SK-N-SH treated with all-trans-retinoic acid at 6 μM for 48 hours (cell line): ENCODE measurements around the gene SMAD3.

Experiments
- ATAC-seq: fragments of 200-7000 bp; cut with Tn5 transposase; 3 replicates; pipeline ENCODE4 v1.9.1; 2020; ENCODE audit warnings: mild to moderate bottlenecking, moderate library complexity
- ARNTL ChIP-seq: fragments of 450-650 bp; formaldehyde crosslinking; IDR thresholded peaks from 2 replicates; pipeline ENCODE4 v1.5.0; 2020; ENCODE audit warnings: low read depth, mild to moderate bottlenecking, moderate library complexity, borderline replicate concordance
- BACH2 ChIP-seq: fragments of 250-450 bp; sonication (Bioruptor Pico); IDR thresholded peaks from 2 replicates; pipeline ENCODE4 v1.9.0; 2021; ENCODE audit warnings: mild to moderate bottlenecking, borderline replicate concordance
- CREB5 ChIP-seq: fragments of 250-450 bp; sonication (Bioruptor Pico); IDR thresholded peaks from 2 replicates; pipeline ENCODE4 v1.5.1; 2020; ENCODE audit warnings: low read depth, mild to moderate bottlenecking, moderate library complexity
- CSDC2 ChIP-seq: fragments of 250-450 bp; sonication (Bioruptor Pico); IDR thresholded peaks from 2 replicates; pipeline ENCODE4 v1.5.0; 2020; ENCODE audit warnings: mild to moderate bottlenecking, moderate library complexity
- CSRNP3 ChIP-seq: fragments of 250-450 bp; sonication (Bioruptor Pico); IDR thresholded peaks from 2 replicates; pipeline ENCODE4 v1.5.1; 2021; ENCODE audit warnings: mild to moderate bottlenecking, moderate library complexity
- ESRRG ChIP-seq: fragments of 250-450 bp; sonication (Bioruptor Pico); IDR thresholded peaks from 2 replicates; pipeline ENCODE4 v1.6.1; 2021; ENCODE audit warnings: mild to moderate bottlenecking
- GLIS3 ChIP-seq: fragments of 250-450 bp; sonication (Bioruptor Pico); IDR thresholded peaks from 2 replicates; pipeline ENCODE4 v1.5.0; 2020; ENCODE audit warnings: mild to moderate bottlenecking, moderate library complexity
- ISL1 ChIP-seq: fragments of 250-450 bp; sonication (Bioruptor Pico); IDR thresholded peaks from 2 replicates; pipeline ENCODE4 v2.1.2; 2022; ENCODE audit warnings: mild to moderate bottlenecking, moderate library complexity
- OSR1 ChIP-seq: fragments of 250-450 bp; sonication (Bioruptor Pico); IDR thresholded peaks from 2 replicates; pipeline ENCODE4 v1.8.0; 2022; ENCODE audit warnings: moderate library complexity, mild to moderate bottlenecking, inconsistent platforms
- PATZ1 ChIP-seq: fragments of 250-450 bp; sonication (Bioruptor Pico); IDR thresholded peaks from 2 replicates; pipeline ENCODE4 v1.8.0; 2020; ENCODE audit warnings: mild to moderate bottlenecking, moderate library complexity, borderline replicate concordance
- POU6F1 ChIP-seq: fragments of 250-450 bp; sonication (Bioruptor Pico); IDR thresholded peaks from 2 replicates; pipeline ENCODE4 v1.8.0; 2021; ENCODE audit warnings: low read depth, mild to moderate bottlenecking, moderate library complexity, borderline replicate concordance
- PPARA ChIP-seq: fragments of 250-450 bp; sonication (Bioruptor Pico); IDR thresholded peaks from 2 replicates; pipeline ENCODE4 v1.5.0; 2020; ENCODE audit warnings: mild to moderate bottlenecking, borderline replicate concordance
- RARB ChIP-seq: fragments of 250-450 bp; sonication (Bioruptor Pico); IDR thresholded peaks from 2 replicates; pipeline ENCODE4 v1.8.0; 2021; ENCODE audit warnings: mild to moderate bottlenecking, moderate library complexity
- SNAI2 ChIP-seq: fragments of 250-450 bp; sonication (Bioruptor Pico); IDR thresholded peaks from 2 replicates; pipeline ENCODE4 v1.5.0; 2020; ENCODE audit warnings: mild to moderate bottlenecking, moderate library complexity
- TCF4 ChIP-seq: fragments of 250-450 bp; sonication (Bioruptor Pico); IDR thresholded peaks from 2 replicates; pipeline ENCODE4 v1.8.0; 2021; ENCODE audit warnings: mild to moderate bottlenecking, moderate library complexity, borderline replicate concordance
- TOX ChIP-seq: fragments of 250-450 bp; sonication (Bioruptor Pico); IDR thresholded peaks from 2 replicates; pipeline ENCODE4 v1.8.0; 2021; ENCODE audit warnings: mild to moderate bottlenecking, moderate library complexity, borderline replicate concordance
- TSHZ2 ChIP-seq: fragments of 250-450 bp; sonication (Bioruptor Pico); IDR thresholded peaks from 2 replicates; pipeline ENCODE4 v1.5.0; 2020; ENCODE audit warnings: mild to moderate bottlenecking, moderate library complexity
- ZC3H10 ChIP-seq: fragments of 250-450 bp; sonication (Bioruptor Pico); IDR thresholded peaks from 2 replicates; pipeline ENCODE4 v1.5.1; 2021; ENCODE audit warnings: mild to moderate bottlenecking, moderate library complexity
- ZFP3 ChIP-seq: fragments of 250-450 bp; sonication (Bioruptor Pico); IDR thresholded peaks from 2 replicates; pipeline ENCODE4 v1.5.0; 2020; ENCODE audit warnings: mild to moderate bottlenecking, moderate library complexity
- ZFP30 ChIP-seq: fragments of 450-650 bp; formaldehyde crosslinking; IDR thresholded peaks from 2 replicates; pipeline ENCODE4 v1.5.0; 2022; ENCODE audit warnings: mild to moderate bottlenecking, moderate library complexity
- ZNF565 ChIP-seq: fragments of 450-650 bp; formaldehyde crosslinking; conservative IDR thresholded peaks from 2 replicates; pipeline ENCODE4 v1.5.0; 2020; ENCODE audit warnings: low read depth, mild to moderate bottlenecking, moderate library complexity
- ZNF70 ChIP-seq: fragments of 450-650 bp; formaldehyde crosslinking; IDR thresholded peaks from 2 replicates; pipeline ENCODE4 v1.5.0; 2020; ENCODE audit warnings: mild to moderate bottlenecking, moderate library complexity
- ZNF8 ChIP-seq: fragments of 450-650 bp; formaldehyde crosslinking; IDR thresholded peaks from 2 replicates; pipeline ENCODE4 v1.5.0; 2020; ENCODE audit warnings: mild to moderate bottlenecking, moderate library complexity

Gene SMAD3

GRCh38 chr15:67043939-67044771 is 21.2 kb upstream of the SMAD3 start:
- peak; percentile 68 for ATAC-seq
- TF ChIP-seq ZNF70 (CRISPR knock-in tag) = no peak
- TF ChIP-seq TSHZ2 (CRISPR knock-in tag) = no peak
- TF ChIP-seq CSRNP3 (CRISPR knock-in tag) = no peak
- TF ChIP-seq CSDC2 (CRISPR knock-in tag) = no peak
- TF ChIP-seq ZFP3 (CRISPR knock-in tag) = no peak; the same call in 1 of the 2 replicates
- no peak for TF ChIP-seq ZNF565 (CRISPR knock-in tag)
- peak; percentile 35; the same call in 1 of the 2 replicates for TF ChIP-seq CREB5 (CRISPR knock-in tag)
- no peak for TF ChIP-seq PPARA
- TF ChIP-seq POU6F1 = no peak
- TF ChIP-seq ARNTL (CRISPR knock-in tag) = no peak
- TF ChIP-seq TOX (CRISPR knock-in tag) = no peak
- no peak for TF ChIP-seq TCF4
- TF ChIP-seq OSR1 = no peak
- peak; percentile 42; the same call in 1 of the 2 replicates for TF ChIP-seq ESRRG (CRISPR knock-in tag)
- no peak for TF ChIP-seq RARB (CRISPR knock-in tag)
- no peak for TF ChIP-seq ZFP30 (CRISPR knock-in tag)
- TF ChIP-seq BACH2 = no peak
- TF ChIP-seq GLIS3 (CRISPR knock-in tag) = no peak
- TF ChIP-seq ZNF8 (CRISPR knock-in tag) = no peak
- no peak for TF ChIP-seq PATZ1 (CRISPR knock-in tag)
- TF ChIP-seq ZC3H10 (CRISPR knock-in tag) = no peak
- TF ChIP-seq ISL1 (CRISPR knock-in tag) = peak; percentile 50; the same call in 1 of the 2 replicates
- 0 out of 2 replicates have a peak, but pooled peaks have one; percentile 19 for TF ChIP-seq SNAI2 (CRISPR knock-in tag)

- TF ChIP-seq RARB (CRISPR knock-in tag) = no peak
- no peak for TF ChIP-seq GLIS3 (CRISPR knock-in tag)
- TF ChIP-seq TCF4 = no peak
- no peak for TF ChIP-seq OSR1
- TF ChIP-seq CSDC2 (CRISPR knock-in tag) = no peak
- TF ChIP-seq ZNF565 (CRISPR knock-in tag) = no peak
- no peak for TF ChIP-seq ESRRG (CRISPR knock-in tag)
- no peak for TF ChIP-seq CSRNP3 (CRISPR knock-in tag)
- no peak for TF ChIP-seq ZFP30 (CRISPR knock-in tag)
- no peak for TF ChIP-seq CREB5 (CRISPR knock-in tag)
- TF ChIP-seq ZNF8 (CRISPR knock-in tag) = no peak
- no peak for TF ChIP-seq PATZ1 (CRISPR knock-in tag)
- TF ChIP-seq SNAI2 (CRISPR knock-in tag) = no peak
- no peak for ATAC-seq
These were observed 18.2 kb upstream of the SMAD3 start for GRCh38 chr15:67047149-67047661.
